T47D (cell line): Measurements from ENCODE around the gene SLC22A12.

Source experiments
- DNase-seq, 2 experiments: peaks; one replicate each; pipeline versions ENCODE4 v3.0.0 to v3.0.0-alpha.2; 2011 to 2012; ENCODE audit warnings: low read depth in 1 of 2, low spot score in 1 of 2
- JUND ChIP-seq: IDR thresholded peaks from 2 replicates; pipeline ENCODE4 v1.6.1; 2012; ENCODE audit warnings: low read depth
- in situ Hi-C: cut with HindIII; loops from 2 replicates; pipeline ENCODE4 v1.10.0; 2016; ENCODE audit warnings: low sequenced_read_pairs, low pct_unique_long_range_greater_than_20kb

SLC22A12 gene

DNA sequence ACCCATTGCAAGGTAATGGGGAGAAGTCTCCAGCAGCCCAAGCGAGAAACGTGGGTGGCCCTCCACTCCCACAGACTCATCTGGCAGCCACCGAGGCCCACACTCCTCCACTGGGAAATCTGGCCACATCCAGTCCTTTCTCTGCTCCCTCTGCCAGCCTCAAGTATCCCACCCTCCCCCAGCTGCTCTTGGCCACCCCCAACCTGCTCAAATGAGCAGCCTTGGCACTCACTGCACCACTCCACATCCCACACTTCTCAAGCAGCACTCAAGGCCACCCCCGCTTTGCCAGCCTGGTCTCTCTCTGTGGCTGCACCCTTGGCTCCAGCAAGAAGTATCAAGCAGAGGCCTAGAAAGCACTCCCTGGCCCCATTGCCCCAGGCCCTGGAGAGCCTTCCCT lies 28.2 kb downstream of the SLC22A12 start:
- no peak for TF ChIP-seq JUND
- in situ Hi-C loops, result no loop called here
- no peak for DNase-seq

DNA sequence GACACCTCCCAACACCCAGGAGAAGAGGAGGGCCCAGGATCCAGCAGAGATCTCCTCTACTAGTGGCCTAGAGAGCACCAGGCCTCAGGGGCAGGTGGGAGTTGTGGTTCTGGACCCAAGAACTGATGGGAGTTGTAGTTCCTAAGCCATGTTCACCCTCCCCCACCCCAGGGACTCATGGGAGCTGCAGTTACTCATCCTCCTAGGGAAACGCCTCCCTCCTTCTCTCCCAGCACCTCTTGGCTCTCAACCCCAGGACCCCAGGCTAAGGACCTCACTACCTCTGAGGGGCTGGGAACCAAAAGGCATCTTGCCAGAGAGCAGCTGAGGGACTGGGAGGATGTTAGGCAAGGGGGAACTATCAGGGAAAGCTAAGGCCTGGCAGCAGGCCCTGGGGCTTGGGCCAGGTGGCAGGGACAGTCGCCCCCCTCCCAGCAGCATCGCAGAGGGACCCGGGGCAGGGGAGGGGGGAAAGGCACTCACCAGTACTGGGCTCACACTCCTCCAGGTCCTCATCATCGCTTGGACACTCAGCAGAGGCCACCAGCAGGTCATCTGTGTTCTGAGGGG lies 28.9 kb downstream of the SLC22A12 start:
- no peak for TF ChIP-seq JUND
- peak in 1 of 2 experiments; percentile 65 for DNase-seq
- in situ Hi-C loops, result no loop called here

- TF ChIP-seq JUND, result no peak
- in situ Hi-C loops, result no loop called here
- DNase-seq, result no peak
These were observed 29.5 kb downstream of the SLC22A12 start for GRCh38 chr11:64620381-64620971.

DNA sequence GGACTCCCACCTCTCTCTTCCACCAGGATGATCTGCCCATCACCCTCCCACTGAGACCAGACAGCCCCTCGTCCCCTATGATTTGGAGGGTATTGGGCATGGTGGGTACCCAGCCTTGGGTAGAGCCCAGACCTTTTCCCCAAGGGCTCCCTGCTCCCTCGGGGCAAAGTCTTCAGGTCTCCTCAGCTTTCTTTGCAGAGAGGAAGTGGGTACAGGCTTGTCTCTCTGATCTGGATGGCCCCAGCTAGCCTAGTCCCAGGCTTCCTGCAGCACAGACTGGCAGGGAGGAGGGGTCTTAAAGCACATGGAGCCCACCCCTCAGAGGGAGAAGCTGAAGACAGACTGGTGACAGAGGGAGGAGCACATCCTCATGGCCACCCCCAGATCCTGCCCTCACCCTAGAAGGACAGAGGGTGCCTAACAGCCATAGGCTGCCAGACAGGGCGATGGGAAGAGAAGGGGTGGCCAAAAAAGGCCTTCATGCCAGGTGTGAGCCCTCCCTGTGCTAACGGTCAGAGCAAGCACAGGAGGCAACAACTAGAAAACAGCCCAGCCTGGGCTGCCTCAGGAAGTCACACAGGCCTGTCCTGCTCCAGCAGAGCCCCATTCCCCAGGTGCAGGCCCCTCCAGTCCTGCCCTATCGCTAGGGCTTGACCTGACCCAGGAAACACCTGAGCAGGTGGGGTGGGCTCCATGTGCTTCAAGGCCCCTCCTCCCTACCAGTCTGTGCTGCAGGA lies 30.4 kb downstream of the SLC22A12 start:
- no peak for DNase-seq
- TF ChIP-seq JUND, result no peak
- in situ Hi-C loops, result no loop called here

- TF ChIP-seq JUND, result no peak
- in situ Hi-C loops, result no loop called here
- DNase-seq, result no peak
These were observed 31.7 kb downstream of the SLC22A12 start for GRCh38 chr11:64622681-64623080.

- in situ Hi-C loops, result no loop called here
- TF ChIP-seq JUND, result no peak
- DNase-seq, result no peak
These were observed 34.0 kb downstream of the SLC22A12 start for GRCh38 chr11:64624883-64625481.

GRCh38 chr11:64626637-64627036 lies 35.6 kb downstream of the SLC22A12 start:
- TF ChIP-seq JUND, result no peak
- in situ Hi-C loops, result no loop called here
- DNase-seq, result no peak

DNA sequence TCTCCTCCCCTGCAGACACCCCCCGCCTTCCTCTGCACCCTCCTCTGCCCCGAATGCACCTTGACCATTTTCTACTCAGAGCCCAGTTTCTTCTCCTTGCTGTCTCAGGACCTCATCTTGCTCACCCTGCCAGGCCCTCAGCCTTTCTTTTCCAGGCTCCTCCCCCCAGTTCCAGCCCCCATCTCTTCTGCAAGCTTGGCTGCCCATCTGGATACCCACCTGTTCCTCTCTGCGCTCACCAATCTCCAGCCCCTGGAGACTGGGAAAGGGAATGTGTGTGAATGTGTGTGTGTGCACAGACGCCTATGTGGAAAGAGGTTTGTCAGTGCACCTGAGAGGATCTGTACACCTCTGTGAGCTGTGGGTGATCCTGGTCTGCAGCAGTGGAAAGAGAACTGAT lies 36.4 kb downstream of the SLC22A12 start:
- TF ChIP-seq JUND, result no peak
- DNase-seq, result no peak
- in situ Hi-C loops, result no loop called here

GRCh38 chr11:64628596-64628995 lies 37.6 kb downstream of the SLC22A12 start:
- no peak for DNase-seq
- TF ChIP-seq JUND, result no peak
- in situ Hi-C loops, result no loop called here

DNA sequence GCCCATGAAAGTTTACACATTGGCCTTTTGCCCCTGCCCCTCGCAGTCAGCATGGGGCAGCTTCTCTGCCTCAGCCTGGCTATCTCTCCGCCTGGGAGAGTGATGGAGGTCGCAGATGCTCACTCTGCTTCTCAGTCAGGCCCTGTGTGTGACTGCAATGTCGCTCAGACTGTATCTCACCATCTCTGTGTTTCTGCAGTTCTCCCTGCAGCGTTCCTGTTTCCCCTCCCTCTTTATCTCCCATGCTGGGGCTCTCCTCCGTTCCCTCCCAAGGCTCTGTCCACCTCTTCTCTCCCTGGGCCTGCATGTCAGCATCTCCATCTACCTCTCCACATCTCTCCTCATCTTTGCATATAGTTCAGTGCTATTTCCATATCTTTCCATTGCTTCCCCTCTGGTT lies 38.1 kb downstream of the SLC22A12 start:
- no peak for TF ChIP-seq JUND
- in situ Hi-C loops, result no loop called here
- no peak for DNase-seq

DNA sequence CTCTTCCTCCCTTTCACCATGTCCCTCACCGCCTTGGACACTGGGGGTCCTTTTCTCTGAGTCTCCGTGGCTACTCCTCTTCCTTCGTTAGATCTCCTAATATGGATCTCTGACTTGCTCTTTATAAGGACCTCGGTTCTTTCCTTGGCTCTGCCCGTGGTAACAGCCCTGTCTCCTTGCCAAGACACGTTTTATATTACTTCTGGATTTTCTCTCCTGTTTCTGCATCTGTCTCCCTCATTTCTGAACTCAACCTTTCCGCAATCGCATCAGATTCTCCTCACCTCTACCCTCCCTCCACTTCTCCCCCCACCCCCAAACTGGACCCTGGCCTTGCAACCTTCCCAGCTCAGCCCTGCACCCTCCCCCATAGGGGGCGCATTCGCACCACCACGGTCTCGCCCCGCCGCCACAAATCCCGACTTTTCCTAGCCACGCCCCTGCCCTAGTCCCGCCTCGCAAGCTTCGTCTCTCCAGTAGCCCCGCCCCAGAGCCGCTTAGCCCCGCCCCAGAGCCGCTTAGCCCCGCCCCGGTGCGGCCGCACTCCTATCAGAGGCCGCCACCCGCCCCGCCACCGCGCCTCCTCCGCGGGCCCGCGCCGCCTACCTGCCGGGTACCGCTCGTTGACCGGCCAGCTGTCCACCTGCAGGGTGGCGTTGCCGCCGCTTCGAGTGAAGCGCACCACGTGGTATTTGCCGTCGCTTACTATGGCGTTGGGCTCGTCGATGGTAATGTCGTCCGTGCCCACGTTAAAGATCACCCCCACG lies 39.0 kb downstream of the SLC22A12 start:
- peak in 1 of 2 experiments; percentile 42 for DNase-seq
- TF ChIP-seq JUND, result no peak
- in situ Hi-C loops, result no loop called here

DNA sequence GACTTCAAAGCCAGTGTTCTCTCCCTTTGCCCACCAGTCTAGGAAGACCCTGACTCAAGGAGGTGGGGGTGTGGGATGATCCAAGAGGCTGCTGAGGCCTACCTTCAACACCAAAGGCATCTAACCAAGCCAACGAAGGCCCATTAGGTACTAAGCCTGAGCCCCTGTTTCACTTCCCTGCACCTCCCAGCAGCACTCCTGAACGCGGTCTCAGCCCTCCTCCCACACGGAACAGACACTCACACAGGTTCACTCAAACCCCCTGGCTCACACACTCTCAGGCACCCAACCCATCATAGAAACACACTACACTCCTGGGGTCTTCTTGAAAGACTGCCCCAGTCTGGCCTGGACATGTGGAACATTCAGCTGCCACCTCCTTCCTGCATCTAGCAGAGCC lies 40.7 kb downstream of the SLC22A12 start:
- in situ Hi-C loops, result no loop called here
- no peak for DNase-seq
- no peak for TF ChIP-seq JUND
